Measurements from ENCODE around the gene FAM234A. TPM values are rescaled to one million over a fixed set of nuclear protein-coding genes. Genes with fewer than 3 reads are reported as not detected.

The FAM234A gene
- polyA plus RNA-seq, 1 experiment = 75.5 TPM

DNA sequence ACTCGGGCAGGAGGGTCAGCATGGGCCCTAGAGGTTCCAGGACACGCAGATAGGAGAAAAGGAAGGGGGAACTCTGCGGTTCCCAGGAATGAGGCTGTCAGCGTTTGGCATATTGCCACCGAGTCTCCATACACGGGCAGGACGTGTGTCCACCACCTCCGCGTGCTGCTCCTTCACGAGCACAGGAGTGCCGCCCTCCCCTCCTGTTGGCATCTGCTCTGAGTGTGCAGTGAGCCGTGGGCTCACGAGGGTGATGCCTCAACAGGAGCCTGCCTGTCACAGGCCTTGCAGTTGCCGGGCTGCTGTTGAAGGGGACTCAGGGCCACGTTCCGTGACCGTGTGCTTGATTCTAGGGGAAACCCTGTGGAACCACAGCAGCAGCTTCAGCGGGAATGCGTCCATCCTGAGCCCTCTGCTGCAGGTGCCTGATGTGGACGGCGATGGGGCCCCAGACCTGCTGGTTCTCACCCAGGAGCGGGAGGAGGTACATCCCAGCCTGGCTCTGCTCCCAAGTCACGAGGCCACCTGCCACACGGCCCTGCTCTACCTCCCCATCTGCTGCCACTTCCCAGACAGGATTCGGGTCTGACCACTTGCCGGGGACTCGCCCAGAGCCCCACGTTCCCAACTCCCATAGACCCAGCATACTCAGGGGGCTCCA is 26.5 kb downstream of the FAM234A start:
- no peak overlapping the region for H3K4me3 ChIP-seq (ENCODE audit: low read depth, low read length)

GRCh38 chr16:262121-262745 is 27.6 kb downstream of the FAM234A start:
- Histone ChIP-seq H3K27me3 (ENCODE audit: control insufficient read depth, insufficient read depth, low read length) (no peaks in the 10 kb centered on the region), H3K4me3 (ENCODE audit: low read depth, low read length) (no peak overlapping the region), H3K36me3 (ENCODE audit: control insufficient read depth, insufficient read depth, low read length) (peaks cover 13% of the 10 kb centered on the region)
- no peak for DNase-seq (ENCODE audit: low read depth)
- ChIA-PET POLR2A (no interaction called here), CTCF (no interaction called here)
- TF ChIP-seq, protein P1, sequence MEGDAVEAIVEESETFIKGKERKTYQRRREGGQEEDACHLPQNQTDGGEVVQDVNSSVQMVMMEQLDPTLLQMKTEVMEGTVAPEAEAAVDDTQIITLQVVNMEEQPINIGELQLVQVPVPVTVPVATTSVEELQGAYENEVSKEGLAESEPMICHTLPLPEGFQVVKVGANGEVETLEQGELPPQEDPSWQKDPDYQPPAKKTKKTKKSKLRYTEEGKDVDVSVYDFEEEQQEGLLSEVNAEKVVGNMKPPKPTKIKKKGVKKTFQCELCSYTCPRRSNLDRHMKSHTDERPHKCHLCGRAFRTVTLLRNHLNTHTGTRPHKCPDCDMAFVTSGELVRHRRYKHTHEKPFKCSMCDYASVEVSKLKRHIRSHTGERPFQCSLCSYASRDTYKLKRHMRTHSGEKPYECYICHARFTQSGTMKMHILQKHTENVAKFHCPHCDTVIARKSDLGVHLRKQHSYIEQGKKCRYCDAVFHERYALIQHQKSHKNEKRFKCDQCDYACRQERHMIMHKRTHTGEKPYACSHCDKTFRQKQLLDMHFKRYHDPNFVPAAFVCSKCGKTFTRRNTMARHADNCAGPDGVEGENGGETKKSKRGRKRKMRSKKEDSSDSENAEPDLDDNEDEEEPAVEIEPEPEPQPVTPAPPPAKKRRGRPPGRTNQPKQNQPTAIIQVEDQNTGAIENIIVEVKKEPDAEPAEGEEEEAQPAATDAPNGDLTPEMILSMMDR (IDR thresholded peaks at IDR 0.05; ENCODE audit: insufficient read depth, low read depth, low read length) = no peak

More for the DNA sequence above, 26.5 kb downstream of the FAM234A start:
- DNase-seq (ENCODE audit: low read depth) = no peak
- Histone ChIP-seq H3K27me3 (ENCODE audit: control insufficient read depth, insufficient read depth, low read length) (no peaks in the 10 kb centered on the region), H3K36me3 (ENCODE audit: control insufficient read depth, insufficient read depth, low read length) (peaks cover 13% of the 10 kb centered on the region)
- ChIA-PET POLR2A (no interaction called here), CTCF (no interaction called here)
- TF ChIP-seq, protein P1 (IDR thresholded peaks at IDR 0.05; ENCODE audit: insufficient read depth, low read depth, low read length) = no peak

DNA sequence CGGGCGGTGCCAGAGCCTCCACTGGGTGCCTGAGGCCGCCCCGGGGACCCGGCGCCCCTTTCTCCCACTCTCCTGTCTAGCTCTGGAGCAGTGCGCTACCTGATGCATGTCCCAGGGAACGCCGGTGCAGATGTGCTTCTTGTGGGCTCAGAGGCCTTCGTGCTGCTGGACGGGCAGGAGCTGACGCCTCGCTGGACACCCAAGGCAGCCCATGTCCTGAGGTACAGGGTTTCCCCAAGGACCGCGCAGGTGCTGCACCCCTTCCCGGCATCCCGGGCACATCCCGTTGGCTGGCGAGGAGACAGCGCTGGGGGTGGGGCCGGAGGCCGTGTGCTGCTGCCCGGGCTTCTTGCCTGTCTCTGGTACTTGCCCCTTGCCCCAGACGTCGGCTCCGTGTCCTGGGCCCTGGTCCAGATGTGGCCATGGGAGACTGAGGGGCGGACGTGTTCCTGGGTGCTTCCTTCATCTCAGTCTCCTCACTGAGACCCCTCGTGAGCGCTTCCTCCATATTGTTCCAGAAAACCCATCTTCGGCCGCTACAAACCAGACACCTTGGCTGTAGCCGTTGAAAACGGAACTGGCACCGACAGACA is 28.7 kb downstream of the FAM234A start:
- DNase-seq (ENCODE audit: low read depth) = no peak
- Histone ChIP-seq H3K36me3 (ENCODE audit: control insufficient read depth, insufficient read depth, low read length) (peaks cover 13% of the 10 kb centered on the region), H3K27me3 (ENCODE audit: control insufficient read depth, insufficient read depth, low read length) (no peaks in the 10 kb centered on the region), H3K4me3 (ENCODE audit: low read depth, low read length) (no peak overlapping the region)
- ChIA-PET CTCF (no interaction called here), POLR2A (interaction anchor here (0.6 kb wide), 1 partner anchor 255 kb away, joined by 3 read pairs; no protein-coding TSS in a partner anchor)
- TF ChIP-seq, protein P1 (IDR thresholded peaks at IDR 0.05; ENCODE audit: insufficient read depth, low read depth, low read length) = no peak

- TF ChIP-seq, protein P1 (IDR thresholded peaks at IDR 0.05; ENCODE audit: insufficient read depth, low read depth, low read length) = no peak
- CTCF ChIA-PET = no interaction called here
- no peak for DNase-seq (ENCODE audit: low read depth)
- Histone ChIP-seq H3K27me3 (ENCODE audit: control insufficient read depth, insufficient read depth, low read length) (no peaks in the 10 kb centered on the region), H3K4me3 (ENCODE audit: low read depth, low read length) (no peak overlapping the region), H3K36me3 (ENCODE audit: control insufficient read depth, insufficient read depth, low read length) (peaks cover 13% of the 10 kb centered on the region)
- POLR2A ChIA-PET = no interaction called here
Observed at GRCh38 chr16:263944-264343, 29.3 kb downstream of the FAM234A start.

GRCh38 chr16:264440-264951 is 29.9 kb downstream of the FAM234A start:
- Histone ChIP-seq H3K27me3 (ENCODE audit: control insufficient read depth, insufficient read depth, low read length) (no peaks in the 10 kb centered on the region), H3K36me3 (ENCODE audit: control insufficient read depth, insufficient read depth, low read length) (peaks cover 13% of the 10 kb centered on the region), H3K4me3 (ENCODE audit: low read depth, low read length) (no peak overlapping the region)
- no peak for DNase-seq (ENCODE audit: low read depth)
- TF ChIP-seq, protein P1 (IDR thresholded peaks at IDR 0.05; ENCODE audit: insufficient read depth, low read depth, low read length) = no peak
- POLR2A ChIA-PET = no interaction called here
- CTCF ChIA-PET = no interaction called here

Data from BJ (cell line).